Superior temporal gyrus (tissue), 1 donor: ENCODE data around the gene TSSC4.

Source experiments
- DNase-seq: peaks from one replicate; pipeline ENCODE4 v3.0.0-alpha.2; 2016; ENCODE audit errors: extremely low spot score

Gene TSSC4

GRCh38 chr11:2433106-2433925 lies 32.8 kb downstream of the TSSC4 start:
- no peak for DNase-seq

GRCh38 chr11:2434008-2434407 lies 33.5 kb downstream of the TSSC4 start:
- DNase-seq: no peak

- DNase-seq: no peak
Measured at GRCh38 chr11:2434506-2435255, 34.1 kb downstream of the TSSC4 start.

- DNase-seq: no peak
Measured at GRCh38 chr11:2435288-2436012, 34.9 kb downstream of the TSSC4 start.

GRCh38 chr11:2436013-2436520 lies 35.5 kb downstream of the TSSC4 start:
- no peak for DNase-seq

- DNase-seq: no peak
Measured at GRCh38 chr11:2436521-2437031, 36.0 kb downstream of the TSSC4 start.

GRCh38 chr11:2437516-2437915 lies 37.0 kb downstream of the TSSC4 start:
- no peak for DNase-seq

GRCh38 chr11:2439820-2440219 lies 39.3 kb downstream of the TSSC4 start:
- no peak for DNase-seq

GRCh38 chr11:2440646-2441045 lies 40.1 kb downstream of the TSSC4 start:
- DNase-seq: no peak

GRCh38 chr11:2441171-2441570 lies 40.6 kb downstream of the TSSC4 start:
- no peak for DNase-seq

GRCh38 chr11:2442589-2442988 lies 42.0 kb downstream of the TSSC4 start:
- no peak for DNase-seq

- DNase-seq: no peak
Measured at GRCh38 chr11:2443406-2443805, 42.9 kb downstream of the TSSC4 start.

- DNase-seq: no peak
Measured at GRCh38 chr11:2443881-2444820, 43.6 kb downstream of the TSSC4 start, which contains the start of gene TRPM5. Gene TRPM5, minus strand, starts transcription at chr11:2444514. Its CDS starts 21,478 bp downstream, at chr11:2423036.

GRCh38 chr11:2444821-2445745 lies 44.5 kb downstream of the TSSC4 start, which contains the start of gene KCNQ1:
Gene KCNQ1, plus strand, starts transcription at chr11:2445008. Its CDS starts 91 bp downstream, at chr11:2445099.
- no peak for DNase-seq

GRCh38 chr11:2445746-2446551 lies 45.4 kb downstream of the TSSC4 start:
- DNase-seq: no peak

- DNase-seq: no peak
Measured at GRCh38 chr11:2446590-2447252, 46.2 kb downstream of the TSSC4 start.

- no peak for DNase-seq
Measured at GRCh38 chr11:2447253-2447950, 46.9 kb downstream of the TSSC4 start.
